H1 (cell line): ENCODE measurements around the gene POLA2. TPM values are rescaled to one million over a fixed set of nuclear protein-coding genes. Genes with fewer than 3 reads are reported as not detected.

Experiments used
- CHD2 ChIP-seq: IDR thresholded peaks from 2 replicates; pipeline ENCODE4 v1.6.1; 2012; ENCODE audit warnings: low read length, improper control_type of control experiment
- E2F6 ChIP-seq: IDR thresholded peaks from 2 replicates; pipeline ENCODE4 v1.6.1; 2012; ENCODE audit warnings: inconsistent platforms
- EP300 ChIP-seq, 2 experiments: IDR thresholded peaks; 1 replicate in 1 of 2; 2 replicates in 1 of 2; pipeline ENCODE4 v1.6.1; 2011 to 2012; ENCODE audit warnings: low read depth in 2 of 2, low read length in 2 of 2, mild to moderate bottlenecking in 2 of 2, borderline replicate concordance in 1 of 2, inconsistent platforms in 1 of 2, moderate library complexity in 1 of 2
- GABPA ChIP-seq: IDR thresholded peaks from 2 replicates; pipeline ENCODE4 v1.6.1; 2011; ENCODE audit warnings: mild to moderate bottlenecking, low read length, moderate library complexity, borderline replicate concordance; ENCODE audit not compliant: insufficient read depth
- GTF2F1 ChIP-seq: IDR thresholded peaks from 2 replicates; pipeline ENCODE4 v1.6.1; 2012; ENCODE audit warnings: low read depth, low read length, improper control_type of control experiment, borderline replicate concordance
- MAX ChIP-seq: IDR thresholded peaks from 2 replicates; pipeline ENCODE4 v1.6.1; 2012; ENCODE audit warnings: inconsistent platforms
- NANOG ChIP-seq: IDR thresholded peaks from 2 replicates; pipeline ENCODE4 v1.6.1; 2011; ENCODE audit warnings: low read length, low read depth, mild to moderate bottlenecking, inconsistent platforms; ENCODE audit not compliant: insufficient read depth, poor library complexity, severe bottlenecking
- SP1 ChIP-seq: IDR thresholded peaks from 2 replicates; pipeline ENCODE4 v1.6.1; 2011; ENCODE audit warnings: low read depth, low read length
- polyA plus RNA-seq, 7 experiments: library from polyadenylated mRNA; depleted of rRNA in 3 of 7; stranded (reverse) in 5 of 7; unstranded in 2 of 7; fragments of >200 nt in 5 of 7; fragments of 200-250 nt in 2 of 7; gene quantifications; 1 replicate in 5 of 7; 2 replicates in 1 of 7; 4 replicates in 1 of 7; pipeline versions ENCODE4 v1.2.1 to v1.2.3, GENCODE V29; 2011 to 2013; ENCODE audit warnings: missing spikeins in 2 of 7, mixed read lengths in 2 of 7
- total RNA-seq: library from RNA; stranded (reverse); fragmentation: NEBNext Ultra II Directional; extraction: Animal tissue kit (Norgen Biotek cat#: 25700); gene quantifications from 2 replicates; pipeline ENCODE4 v1.2.1, GENCODE V29; 2021

Gene POLA2
- total and polyA plus RNA-seq, 2 of the 8 experiments (the other 6 are each of a cell fraction or from before 2014, with no cell fraction given): 31.2 to 55.9 TPM

GRCh38 chr11:65288706-65289536 lies 27.2 kb downstream of the POLA2 start (continued):
- TF ChIP-seq GABPA (no peak), CHD2 (no peak), MAX (no peak), SP1 (no peak), EP300 (IDR thresholded peaks at IDR 0.05; ENCODE audit: borderline replicate concordance in 1 of 2, low read depth in 2 of 2, low read length in 2 of 2) (no peak), NANOG (no peak), E2F6 (no peak), GTF2F1 (no peak)
